ENCODE measurements around the gene SLC25A47. TPM values are rescaled to one million over a fixed set of nuclear protein-coding genes. Genes with fewer than 3 reads are reported as not detected.

SLC25A47 gene
- total and polyA plus RNA-seq, 2 of the 4 experiments (the other 2 are of a cell fraction), result not detected

- peak overlapping the region; percentile 68; the same call in 1 of the 2 replicates for H2BK120ac ChIP-seq (ENCODE audit: low read depth, low read length)
- no peaks in the 10 kb centered on the region for H3K27me3 ChIP-seq (ENCODE audit: control insufficient read depth, insufficient read depth, low read length)
- peak overlapping the region; percentile 65 for H3K4me3 ChIP-seq (ENCODE audit: insufficient read depth, low read depth, low read length)
- intact Hi-C loops (cut with micrococcal nuclease), result loop anchor here (5.0 kb wide), 1 partner anchor 92 kb away; the partner anchor contains the start of gene WDR25
- H2BK15ac ChIP-seq (ENCODE audit: low read depth, low read length), result no peak overlapping the region; the same call in 2 of the 3 replicates
- peak overlapping the region; percentile 7; the same call in 1 of the 2 replicates for H3K23ac ChIP-seq (ENCODE audit: low read depth, low read length)
- no peaks in the 10 kb centered on the region for H3K9me3 ChIP-seq (ENCODE audit: control insufficient read depth, insufficient read depth, low read length)
- ATAC-seq (ENCODE audit: low read depth), result peak; percentile 90
- TF ChIP-seq SMC3 (IDR thresholded peaks at IDR 0.05; ENCODE audit: low read depth, low read length) (peak; percentile 34), CTCF (conservative IDR thresholded peaks at IDR 0.05; ENCODE audit: low read depth, low read length) (peak; percentile 71), RAD21 (IDR thresholded peaks at IDR 0.05; ENCODE audit: low read length) (peak; percentile 34), BHLHE40 (IDR thresholded peaks at IDR 0.05; ENCODE audit: low read depth, low read length) (no peak), MAZ (IDR thresholded peaks at IDR 0.05; ENCODE audit: borderline replicate concordance, low read depth, low read length) (peak; percentile 77), RCOR1 (IDR thresholded peaks at IDR 0.05; ENCODE audit: insufficient replicate concordance, low read length) (no peak), ELK1 (IDR thresholded peaks at IDR 0.05; ENCODE audit: borderline replicate concordance, low read depth, low read length) (no peak), CHD1 (IDR thresholded peaks at IDR 0.05; ENCODE audit: low read depth, low read length) (no peak), MAFK (IDR thresholded peaks at IDR 0.05; ENCODE audit: low read depth, low read length) (no peak)
- in situ Hi-C loops (cut with MboI; ENCODE audit: low sequenced_read_pairs), result no loop called here
- peak overlapping the region; percentile 91 for H2AK5ac ChIP-seq (ENCODE audit: low read depth, low read length)
- peak; percentile 32 for DNase-seq
- H4K8ac ChIP-seq (ENCODE audit: low read depth in 2 of 2, low read length in 2 of 2), result peak overlapping the region; percentile 81 to 95
- peak overlapping the region; percentile 95 for H2AK9ac ChIP-seq (replicated peaks; ENCODE audit: low read depth, low read length, poor library complexity)
- ChIA-PET CTCF (interaction anchor here (1.0 to 1.2 kb wide), 3 partner anchors 22 to 76 kb away, joined by 3 to 5 read pairs (median 4); no protein-coding TSS in a partner anchor), POLR2A (ENCODE audit: unreplicated experiment) (no interaction called here)
- peak overlapping the region; percentile 80 for H4K91ac ChIP-seq (ENCODE audit: insufficient read depth, low read depth, low read length)
- no peak overlapping the region for H3K56ac ChIP-seq (ENCODE audit: extremely low read depth, insufficient read depth, low read length)
- peaks cover 12% of the 10 kb centered on the region for H3K9me1 ChIP-seq (ENCODE audit: insufficient read depth, low read length)
- peak overlapping the region; percentile 15; the same call in 1 of the 2 replicates for H3K18ac ChIP-seq (ENCODE audit: low read depth, low read length)
- H3K27ac ChIP-seq (ENCODE audit: insufficient read depth, low read length), result peak overlapping the region; percentile 71
- 1% methylated on average over 26 of the region's 82 CpGs; no CpG with 5 or more reads in 1 of the 2 experiments for WGBS, 2 experiments (ENCODE audit: extremely low coverage in 2 of 2, insufficient read length in 1 of 2)
- BruUV-seq (replicated peaks), result no TSS peak
- peak overlapping the region; percentile 66 for H3K9ac ChIP-seq (ENCODE audit: low read depth, low read length)
- peak overlapping the region; percentile 86 for H3K14ac ChIP-seq (replicated peaks; ENCODE audit: low read depth, low read length)
- H4K5ac ChIP-seq (ENCODE audit: low read depth, low read length), result peak overlapping the region; percentile 51
- dilution Hi-C loops (cut with HindIII; ENCODE audit: low sequenced_read_pairs, unreplicated experiment), result no loop called here
- peaks cover 18% of the 10 kb centered on the region for H4K20me1 ChIP-seq (ENCODE audit: insufficient read depth, low read length)
- peaks cover 20% of the 10 kb centered on the region; the same call in 1 of the 2 replicates for H3K36me3 ChIP-seq (ENCODE audit: control insufficient read depth, insufficient read depth, low read length)
- peak overlapping the region; percentile 89 for H3K4ac ChIP-seq (ENCODE audit: low read depth, low read length)
- peak overlapping the region; percentile 72 for H2BK5ac ChIP-seq (ENCODE audit: low read depth, low read length, poor library complexity, severe bottlenecking)
- peaks cover 12 to 72% of the 10 kb centered on the region in 2 experiments for H3K79me1 ChIP-seq (ENCODE audit: low read depth in 1 of 2, low read length in 2 of 2)
- peaks cover 4% of the 10 kb centered on the region for H3K4me1 ChIP-seq (ENCODE audit: control insufficient read depth, insufficient read depth, low read length)
- H2AFZ ChIP-seq (replicated peaks; ENCODE audit: low read length, poor library complexity), result peak overlapping the region; percentile 100
- peak overlapping the region; percentile 88 for H3K4me2 ChIP-seq (ENCODE audit: low read depth, low read length)
- H2BK20ac ChIP-seq (ENCODE audit: low read depth, low read length), result no peak overlapping the region
Observed at GRCh38 chr14:100285021-100285912, 37.9 kb upstream of the SLC25A47 start.
